Right lobe of liver (tissue), 4 donors: ENCODE data around the gene NPSR1.

Experiments
- POLR2A ChIP-seq: fragments of 450-650 bp; IDR thresholded peaks from one replicate; pipeline ENCODE4 v1.6.1; 2017; ENCODE audit warnings: antibody characterized with exemption, mild to moderate bottlenecking
- TF ChIP-seq, protein P1 (sequence below), 4 donors: fragments of 200-600 bp in 3 of 4; fragments of 450-650 bp in 1 of 4; IDR thresholded peaks; one replicate each; pipeline versions ENCODE4 v1.5.1 to v1.8.0; 2016 to 2022; ENCODE audit warnings: antibody characterized with exemption in 4 of 4, mild to moderate bottlenecking in 2 of 4
- donor health status: DM: no; HTN: no; CAD: no.
- donor health status: DM: no; HTN: no; CAD: no.
- donor health status: DM: no; HTN: yes; CAD: no.

DNA sequence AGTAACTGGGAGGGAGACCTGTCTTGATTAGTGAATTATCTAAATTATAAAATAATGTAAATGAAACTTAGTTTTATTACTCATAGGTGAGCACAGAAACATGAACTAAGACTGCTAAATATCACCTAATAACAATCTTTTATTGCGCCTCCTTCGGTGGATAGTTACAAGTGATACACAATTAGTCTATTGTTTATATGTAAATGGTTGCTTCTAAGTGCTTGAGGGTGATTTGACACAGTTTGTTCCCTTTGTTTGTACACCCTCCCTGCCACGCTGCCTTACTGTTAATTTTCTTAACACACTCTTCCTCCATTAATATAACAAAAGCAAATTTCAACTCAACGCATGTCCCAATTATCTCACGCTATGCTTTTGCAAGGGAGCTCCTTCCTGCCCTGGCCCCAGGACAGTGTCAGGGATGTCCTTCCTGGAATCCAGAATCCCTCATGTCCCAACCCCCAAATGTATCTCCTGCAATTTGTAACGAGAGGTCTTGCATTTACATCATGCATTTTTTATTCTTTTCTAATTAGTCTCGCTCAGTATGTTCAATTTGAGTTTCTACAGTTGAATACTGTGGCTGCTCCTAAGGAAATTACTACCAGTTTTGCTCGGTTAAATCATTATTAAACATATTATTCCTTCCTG lies 4.2 kb downstream of the NPSR1 start:
- TF ChIP-seq, protein P1, sequence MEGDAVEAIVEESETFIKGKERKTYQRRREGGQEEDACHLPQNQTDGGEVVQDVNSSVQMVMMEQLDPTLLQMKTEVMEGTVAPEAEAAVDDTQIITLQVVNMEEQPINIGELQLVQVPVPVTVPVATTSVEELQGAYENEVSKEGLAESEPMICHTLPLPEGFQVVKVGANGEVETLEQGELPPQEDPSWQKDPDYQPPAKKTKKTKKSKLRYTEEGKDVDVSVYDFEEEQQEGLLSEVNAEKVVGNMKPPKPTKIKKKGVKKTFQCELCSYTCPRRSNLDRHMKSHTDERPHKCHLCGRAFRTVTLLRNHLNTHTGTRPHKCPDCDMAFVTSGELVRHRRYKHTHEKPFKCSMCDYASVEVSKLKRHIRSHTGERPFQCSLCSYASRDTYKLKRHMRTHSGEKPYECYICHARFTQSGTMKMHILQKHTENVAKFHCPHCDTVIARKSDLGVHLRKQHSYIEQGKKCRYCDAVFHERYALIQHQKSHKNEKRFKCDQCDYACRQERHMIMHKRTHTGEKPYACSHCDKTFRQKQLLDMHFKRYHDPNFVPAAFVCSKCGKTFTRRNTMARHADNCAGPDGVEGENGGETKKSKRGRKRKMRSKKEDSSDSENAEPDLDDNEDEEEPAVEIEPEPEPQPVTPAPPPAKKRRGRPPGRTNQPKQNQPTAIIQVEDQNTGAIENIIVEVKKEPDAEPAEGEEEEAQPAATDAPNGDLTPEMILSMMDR (IDR thresholded peaks at IDR 0.05) = no peak
- TF ChIP-seq POLR2A = no peak
